Esophagus squamous epithelium (tissue), 5 donors: ENCODE measurements around the gene IDH3A. TPM values are rescaled to one million over a fixed set of nuclear protein-coding genes. Genes with fewer than 3 reads are reported as not detected.

ENCODE experiments used
- DNase-seq: peaks from one replicate; lab custom pipeline; 2025; lab: John Stamatoyannopoulos, UW
- H3K27ac ChIP-seq, 4 donors: fragments of 200-600 bp; sonication (generic); one replicate each; pipeline ENCODE4 v1.5.1; 2016 to 2019; ENCODE audit warnings: mild to moderate bottlenecking in 1 of 4
- H3K27me3 ChIP-seq, 4 donors: fragments of 200-600 bp; sonication (generic); 1 replicate in 3 of 4; 2 replicates in 1 of 4; pipeline versions ENCODE4 v1.5.1 to v1.6.0; 2017 to 2021; ENCODE audit warnings: antibody characterized with exemption in 1 of 4
- H3K36me3 ChIP-seq, 3 donors: fragments of 200-600 bp; sonication (generic); one replicate each; pipeline ENCODE4 v1.5.1; 2016 to 2019
- H3K4me1 ChIP-seq, 3 donors: fragments of 200-600 bp; sonication (generic); one replicate each; pipeline ENCODE4 v1.5.1; 2017 to 2019
- H3K4me3 ChIP-seq, 4 donors: fragments of 200-600 bp; sonication (generic); 1 replicate in 3 of 4; 2 replicates in 1 of 4; pipeline ENCODE4 v1.5.1; 2016 to 2019; ENCODE audit warnings: mild to moderate bottlenecking in 2 of 4, moderate library complexity in 1 of 4
- H3K9me3 ChIP-seq, 3 donors: fragments of 200-600 bp; sonication (generic); one replicate each; pipeline ENCODE4 v1.5.1; 2016 to 2019
- POLR2A ChIP-seq, 4 donors: fragments of 450-650 bp; IDR thresholded peaks; one replicate each; pipeline ENCODE4 v1.6.1; 2017; ENCODE audit warnings: antibody characterized with exemption in 4 of 4, mild to moderate bottlenecking in 4 of 4, moderate library complexity in 3 of 4
- WGBS, 2 donors: methylation state at CpG; one replicate each; pipeline ENCODE4 v1.1.5; 2018; 5-methylcytosine and 5-hydroxymethylcytosine counted together
- intact Hi-C: fragments of 100-400 bp; cut with DNase I; formaldehyde crosslinking; loops from one replicate; pipeline ENCODE4 v1.15.0; 2022
- total RNA-seq, 4 donors: library from RNA; depleted of rRNA; stranded (reverse); fragments of >200 nt; gene quantifications; one replicate each; pipeline ENCODE4 v1.1.0, GENCODE V29; 2016
- TF ChIP-seq, protein P1 (sequence below), 6 experiments: fragments of 450-650 bp in 4 of 6; fragments of 200-600 bp in 2 of 6; sonication (generic) in 2 of 6; IDR thresholded peaks; one replicate each; pipeline ENCODE4 v1.5.1; 2016 to 2019; ENCODE audit warnings: antibody characterized with exemption in 6 of 6, mild to moderate bottlenecking in 4 of 6, moderate library complexity in 4 of 6
- donor health status: DM: yes; HTN: yes; CAD: no.

The IDH3A gene
- total RNA-seq, 4 donors from 2014 or later: 50.7 to 114 (median 83.8) TPM

GRCh38 chr15:78107471-78107870, 41.7 kb upstream of the IDH3A start:
- H3K27ac ChIP-seq: no peak overlapping the region
- no peak overlapping the region for H3K4me3 ChIP-seq
- DNase-seq: no peak
- H3K4me1 ChIP-seq: peaks cover 4 to 19% (median 4%) of the 10 kb centered on the region in 3 donors
- H3K9me3 ChIP-seq: no peaks in the 10 kb centered on the region
- TF ChIP-seq, protein P1, sequence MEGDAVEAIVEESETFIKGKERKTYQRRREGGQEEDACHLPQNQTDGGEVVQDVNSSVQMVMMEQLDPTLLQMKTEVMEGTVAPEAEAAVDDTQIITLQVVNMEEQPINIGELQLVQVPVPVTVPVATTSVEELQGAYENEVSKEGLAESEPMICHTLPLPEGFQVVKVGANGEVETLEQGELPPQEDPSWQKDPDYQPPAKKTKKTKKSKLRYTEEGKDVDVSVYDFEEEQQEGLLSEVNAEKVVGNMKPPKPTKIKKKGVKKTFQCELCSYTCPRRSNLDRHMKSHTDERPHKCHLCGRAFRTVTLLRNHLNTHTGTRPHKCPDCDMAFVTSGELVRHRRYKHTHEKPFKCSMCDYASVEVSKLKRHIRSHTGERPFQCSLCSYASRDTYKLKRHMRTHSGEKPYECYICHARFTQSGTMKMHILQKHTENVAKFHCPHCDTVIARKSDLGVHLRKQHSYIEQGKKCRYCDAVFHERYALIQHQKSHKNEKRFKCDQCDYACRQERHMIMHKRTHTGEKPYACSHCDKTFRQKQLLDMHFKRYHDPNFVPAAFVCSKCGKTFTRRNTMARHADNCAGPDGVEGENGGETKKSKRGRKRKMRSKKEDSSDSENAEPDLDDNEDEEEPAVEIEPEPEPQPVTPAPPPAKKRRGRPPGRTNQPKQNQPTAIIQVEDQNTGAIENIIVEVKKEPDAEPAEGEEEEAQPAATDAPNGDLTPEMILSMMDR (IDR thresholded peaks at IDR 0.05): no peak
- no peak for TF ChIP-seq POLR2A (IDR thresholded peaks at IDR 0.05)
- no peaks in the 10 kb centered on the region for H3K36me3 ChIP-seq
- 78 to 86% methylated on average over 5 to 8 of the region's 8 CpGs for WGBS, 2 donors
- no peaks in the 10 kb centered on the region for H3K27me3 ChIP-seq
- intact Hi-C loops: no loop called here

- TF ChIP-seq, protein P1 (IDR thresholded peaks at IDR 0.05): peak; percentile 92 to 96 (median 96)
- TF ChIP-seq POLR2A (IDR thresholded peaks at IDR 0.05): no peak
- DNase-seq: peak; percentile 33
- H3K27ac ChIP-seq: no peak overlapping the region
- H3K27me3 ChIP-seq: no peaks in the 10 kb centered on the region
- no peaks in the 10 kb centered on the region for H3K36me3 ChIP-seq
- 28 to 67% methylated on average over 5 to 10 of the region's 11 CpGs for WGBS, 2 donors
- peaks cover 0 to 14% (median under 1%) of the 10 kb centered on the region in 3 donors for H3K4me1 ChIP-seq
- intact Hi-C loops: loop anchor here (2.0 kb wide), 1 partner anchor 140 kb away; no protein-coding TSS in a partner anchor
- H3K4me3 ChIP-seq: no peak overlapping the region
- no peaks in the 10 kb centered on the region for H3K9me3 ChIP-seq
Measured at GRCh38 chr15:78108300-78109084, 40.7 kb upstream of the IDH3A start.

GRCh38 chr15:78109156-78109555, 40.0 kb upstream of the IDH3A start:
- Histone ChIP-seq H3K27ac (no peak overlapping the region), H3K36me3 (no peaks in the 10 kb centered on the region), H3K9me3 (no peaks in the 10 kb centered on the region), H3K27me3 (no peaks in the 10 kb centered on the region), H3K4me3 (no peak overlapping the region), H3K4me1 (peaks cover 0 to 11% (median 0%) of the 10 kb centered on the region in 3 donors)
- TF ChIP-seq POLR2A (IDR thresholded peaks at IDR 0.05): no peak
- TF ChIP-seq, protein P1 (IDR thresholded peaks at IDR 0.05): no peak
- WGBS, 2 donors: 69 to 87% methylated on average over 6 to 12 of the region's 12 CpGs
- no peak for DNase-seq
- intact Hi-C loops: loop anchor here (2.0 kb wide), 1 partner anchor 140 kb away; no protein-coding TSS in a partner anchor

- no peak overlapping the region for H3K4me3 ChIP-seq
- TF ChIP-seq POLR2A (IDR thresholded peaks at IDR 0.05): no peak
- no peaks in the 10 kb centered on the region for H3K27me3 ChIP-seq
- intact Hi-C loops: loop anchor here (5.0 kb wide), 2 partner anchors 87 to 132 kb away; no protein-coding TSS in a partner anchor
- H3K27ac ChIP-seq: no peak overlapping the region
- peaks cover 0 to 7% (median 0%) of the 10 kb centered on the region in 3 donors for H3K4me1 ChIP-seq
- no peaks in the 10 kb centered on the region for H3K9me3 ChIP-seq
- H3K36me3 ChIP-seq: no peaks in the 10 kb centered on the region
- 83 to 94% methylated on average over 1 to 5 of the region's 6 CpGs for WGBS, 2 donors
- no peak for DNase-seq
Measured at GRCh38 chr15:78110096-78110495, 39.1 kb upstream of the IDH3A start.

DNA sequence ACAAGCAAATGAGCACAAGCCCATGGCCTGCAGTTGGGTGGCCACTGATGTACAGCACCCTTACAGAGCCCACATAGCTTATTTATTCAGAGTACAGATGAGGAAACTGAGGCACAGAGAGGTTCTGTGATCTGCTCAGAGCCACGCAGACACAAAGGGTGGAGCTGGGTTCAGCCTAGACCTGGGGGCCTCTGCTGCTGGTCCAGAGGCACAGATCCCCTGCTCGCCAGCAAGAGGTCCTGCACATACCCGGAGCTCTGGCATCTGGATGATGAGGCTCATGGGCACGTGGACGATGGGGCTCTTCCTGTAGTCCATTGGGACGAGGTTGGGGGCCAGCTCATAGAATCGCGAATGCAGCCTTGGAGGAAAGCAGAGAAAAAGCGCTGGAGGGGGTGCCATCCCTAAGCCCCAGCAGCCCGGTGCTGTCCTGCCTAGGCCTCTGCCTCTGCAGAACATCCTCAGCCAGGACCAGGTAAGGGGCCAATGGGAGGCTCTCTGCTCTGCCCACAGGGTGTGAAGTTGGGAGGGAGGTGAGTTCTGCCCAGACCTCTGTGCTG, 38.2 kb upstream of the IDH3A start:
- Histone ChIP-seq H3K4me1 (peaks cover 0 to 7% (median 0%) of the 10 kb centered on the region in 3 donors), H3K27me3 (no peaks in the 10 kb centered on the region), H3K9me3 (no peaks in the 10 kb centered on the region), H3K36me3 (no peaks in the 10 kb centered on the region), H3K27ac (no peak overlapping the region), H3K4me3 (no peak overlapping the region)
- 88 to 96% methylated on average over 3 to 7 of the region's 10 CpGs for WGBS, 2 donors
- no peak for DNase-seq
- TF ChIP-seq, protein P1 (IDR thresholded peaks at IDR 0.05): no peak
- TF ChIP-seq POLR2A (IDR thresholded peaks at IDR 0.05): no peak
- intact Hi-C loops: loop anchor here (5.0 kb wide), 2 partner anchors 86 to 131 kb away; no protein-coding TSS in a partner anchor
